Uterus (tissue), 2 donors: ENCODE results near the gene LINC01488.

ENCODE experiments used
- CTCF ChIP-seq, 4 experiments: fragments of 200-600 bp in 2 of 4; fragments of 450-650 bp in 2 of 4; sonication (generic) in 2 of 4; IDR thresholded peaks; one replicate each; pipeline ENCODE4 v1.5.1; 2016 to 2019; ENCODE audit warnings: antibody characterized with exemption in 4 of 4, mild to moderate bottlenecking in 2 of 4, moderate library complexity in 1 of 4
- POLR2A ChIP-seq, 2 donors: fragments of 450-650 bp; IDR thresholded peaks; one replicate each; pipeline ENCODE4 v1.6.1; 2016; ENCODE audit warnings: antibody characterized with exemption in 2 of 2, mild to moderate bottlenecking in 1 of 2, moderate library complexity in 1 of 2

DNA sequence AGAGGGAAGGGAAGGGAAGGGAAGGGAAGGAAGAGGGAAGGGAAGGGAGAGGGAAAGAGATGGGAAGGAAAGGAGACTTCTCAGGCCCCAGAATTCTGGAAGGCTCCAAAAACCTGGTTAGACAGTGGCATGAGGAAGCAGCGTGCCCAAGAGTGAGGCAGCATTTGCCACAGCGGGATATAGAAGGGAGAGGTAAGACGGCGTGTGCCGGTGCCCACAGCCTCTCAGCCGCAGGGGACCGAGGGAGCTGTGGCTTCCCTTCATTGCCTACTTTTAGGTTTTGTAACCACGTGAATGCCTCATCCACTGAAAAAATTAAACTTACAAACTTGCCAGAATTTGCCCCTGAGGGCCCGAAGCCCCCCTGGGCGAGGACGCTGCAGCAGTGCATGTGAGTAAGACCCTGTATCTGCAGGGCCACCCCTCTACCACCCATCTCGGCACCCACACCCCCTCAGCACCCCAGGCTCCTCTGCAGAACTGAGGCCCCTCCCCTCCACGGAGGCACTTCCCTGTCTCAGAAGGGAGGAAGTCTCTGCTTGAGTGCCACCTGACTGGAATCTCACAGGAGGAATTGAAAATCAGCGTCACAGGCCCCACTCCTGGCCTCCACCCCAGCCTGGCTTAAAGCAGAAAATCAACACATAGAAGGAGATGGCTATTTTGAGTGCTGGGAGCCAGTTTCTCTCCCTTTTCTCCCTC, 58.1 kb downstream of the LINC01488 start:
- TF ChIP-seq CTCF (IDR thresholded peaks at IDR 0.05) (no peak), POLR2A (IDR thresholded peaks at IDR 0.05) (no peak)
